GM06990 (cell line): ENCODE data around the gene PRKCE.

Experiments
- DNase-seq: peaks from one replicate; pipeline ENCODE4 v3.0.0-alpha.2; 2011; ENCODE audit not compliant: insufficient read length; ENCODE audit errors: extremely low read depth
- H3K27me3 ChIP-seq: replicated peaks from 2 replicates; pipeline ENCODE4 v1.6.0; 2011; ENCODE audit warnings: low read length; ENCODE audit not compliant: control insufficient read depth, insufficient read depth
- H3K36me3 ChIP-seq: 2 replicates; pipeline ENCODE4 v1.5.1; 2011; ENCODE audit warnings: low read length; ENCODE audit not compliant: control insufficient read depth, insufficient read depth
- H3K4me3 ChIP-seq: replicated peaks from 2 replicates; pipeline ENCODE4 v1.5.1; 2011; ENCODE audit warnings: low read depth, mild to moderate bottlenecking, control low read depth, low read length
- TF ChIP-seq, protein P1 (sequence below): IDR thresholded peaks from 2 replicates; pipeline ENCODE4 v1.5.1; 2011; ENCODE audit warnings: low read length, control low read depth, mild to moderate bottlenecking, inconsistent platforms; ENCODE audit not compliant: insufficient read depth, poor library complexity, severe bottlenecking

Gene PRKCE

DNA sequence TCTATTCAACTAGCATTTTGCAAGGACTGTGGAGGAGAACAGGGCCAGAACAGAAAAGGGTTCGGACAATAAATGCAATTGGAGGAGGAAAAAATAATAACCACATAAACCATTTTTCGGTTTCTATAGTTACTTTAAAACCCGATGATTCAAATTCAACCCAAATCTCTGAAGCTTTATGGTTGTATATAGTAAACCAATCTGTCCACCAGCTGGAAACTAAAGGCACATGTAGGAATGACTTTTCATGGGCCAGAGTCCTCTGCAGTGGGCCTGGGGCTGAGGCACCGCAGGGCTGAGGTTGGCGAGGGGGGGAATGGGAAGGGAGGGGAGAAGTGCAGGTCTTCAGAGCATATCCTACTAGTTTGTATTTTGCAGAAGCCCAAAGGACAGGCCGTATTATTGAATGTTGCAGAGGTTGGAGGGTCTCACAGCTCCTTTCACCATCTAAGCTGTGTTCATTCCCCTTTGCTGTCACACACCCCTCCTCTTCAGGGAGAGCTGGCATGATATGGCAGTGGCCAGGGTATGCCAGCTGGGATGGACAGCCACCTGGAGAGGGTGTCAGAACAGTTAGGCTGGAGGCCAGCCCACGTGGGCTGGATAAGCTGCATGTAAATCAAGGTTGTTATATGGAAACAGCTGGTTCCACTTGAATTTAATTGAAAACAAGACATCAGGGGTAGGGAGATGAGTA is 267.1 kb downstream of the PRKCE start:
- TF ChIP-seq, protein P1, sequence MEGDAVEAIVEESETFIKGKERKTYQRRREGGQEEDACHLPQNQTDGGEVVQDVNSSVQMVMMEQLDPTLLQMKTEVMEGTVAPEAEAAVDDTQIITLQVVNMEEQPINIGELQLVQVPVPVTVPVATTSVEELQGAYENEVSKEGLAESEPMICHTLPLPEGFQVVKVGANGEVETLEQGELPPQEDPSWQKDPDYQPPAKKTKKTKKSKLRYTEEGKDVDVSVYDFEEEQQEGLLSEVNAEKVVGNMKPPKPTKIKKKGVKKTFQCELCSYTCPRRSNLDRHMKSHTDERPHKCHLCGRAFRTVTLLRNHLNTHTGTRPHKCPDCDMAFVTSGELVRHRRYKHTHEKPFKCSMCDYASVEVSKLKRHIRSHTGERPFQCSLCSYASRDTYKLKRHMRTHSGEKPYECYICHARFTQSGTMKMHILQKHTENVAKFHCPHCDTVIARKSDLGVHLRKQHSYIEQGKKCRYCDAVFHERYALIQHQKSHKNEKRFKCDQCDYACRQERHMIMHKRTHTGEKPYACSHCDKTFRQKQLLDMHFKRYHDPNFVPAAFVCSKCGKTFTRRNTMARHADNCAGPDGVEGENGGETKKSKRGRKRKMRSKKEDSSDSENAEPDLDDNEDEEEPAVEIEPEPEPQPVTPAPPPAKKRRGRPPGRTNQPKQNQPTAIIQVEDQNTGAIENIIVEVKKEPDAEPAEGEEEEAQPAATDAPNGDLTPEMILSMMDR, result no peak
- Histone ChIP-seq H3K4me3 (no peak overlapping the region), H3K27me3 (no peaks in the 10 kb centered on the region), H3K36me3 (no peaks in the 10 kb centered on the region)
- DNase-seq, result no peak

DNA sequence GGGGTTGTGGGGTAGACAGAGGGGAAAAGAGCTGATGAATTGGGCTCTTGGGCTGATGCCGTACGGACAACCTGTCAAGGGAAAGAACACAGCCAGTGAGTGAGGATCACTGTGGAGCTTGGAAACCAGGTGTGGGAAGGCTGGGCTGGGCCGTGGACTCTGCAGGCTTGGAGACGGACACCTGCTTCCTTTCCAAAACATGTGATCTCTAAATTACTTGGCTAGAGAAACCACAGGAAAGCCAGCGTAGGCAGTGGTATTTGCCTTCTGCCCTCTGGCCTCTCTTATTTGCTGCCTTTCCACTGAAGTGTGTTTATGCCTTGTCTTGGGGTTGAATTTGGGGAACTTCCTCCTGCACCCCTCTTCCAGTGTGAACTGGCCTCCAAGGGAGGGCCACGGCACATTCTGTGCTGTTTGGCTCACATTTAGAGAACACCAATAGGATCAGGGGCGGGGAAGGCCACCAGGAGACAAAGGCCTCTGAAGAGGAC is 267.7 kb downstream of the PRKCE start:
- H3K27me3 ChIP-seq, result no peaks in the 10 kb centered on the region
- no peaks in the 10 kb centered on the region for H3K36me3 ChIP-seq
- H3K4me3 ChIP-seq, result no peak overlapping the region
- no peak for DNase-seq
- TF ChIP-seq, protein P1, result no peak

DNA sequence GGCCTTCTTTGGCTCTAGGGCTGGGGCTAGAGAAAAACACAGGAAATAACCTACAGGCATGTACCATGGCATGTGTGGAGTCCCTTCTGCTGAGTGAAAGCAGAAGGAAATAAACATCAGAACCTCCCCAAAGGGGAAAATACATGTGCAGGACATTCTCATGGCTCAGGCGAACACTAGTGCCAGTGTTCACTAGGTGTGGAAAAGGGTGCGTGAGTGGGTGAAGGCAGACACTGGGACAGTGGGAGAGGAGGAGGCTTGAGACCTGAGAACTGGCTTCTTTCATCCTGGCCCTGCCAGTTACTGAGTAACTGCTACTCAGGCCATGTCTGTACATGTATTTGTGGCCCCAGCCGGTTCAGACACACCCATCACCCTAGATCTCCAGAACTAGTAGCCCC is 268.2 kb downstream of the PRKCE start:
- no peak for DNase-seq
- H3K27me3 ChIP-seq, result no peaks in the 10 kb centered on the region
- TF ChIP-seq, protein P1, result no peak
- H3K36me3 ChIP-seq, result no peaks in the 10 kb centered on the region
- no peak overlapping the region for H3K4me3 ChIP-seq

DNA sequence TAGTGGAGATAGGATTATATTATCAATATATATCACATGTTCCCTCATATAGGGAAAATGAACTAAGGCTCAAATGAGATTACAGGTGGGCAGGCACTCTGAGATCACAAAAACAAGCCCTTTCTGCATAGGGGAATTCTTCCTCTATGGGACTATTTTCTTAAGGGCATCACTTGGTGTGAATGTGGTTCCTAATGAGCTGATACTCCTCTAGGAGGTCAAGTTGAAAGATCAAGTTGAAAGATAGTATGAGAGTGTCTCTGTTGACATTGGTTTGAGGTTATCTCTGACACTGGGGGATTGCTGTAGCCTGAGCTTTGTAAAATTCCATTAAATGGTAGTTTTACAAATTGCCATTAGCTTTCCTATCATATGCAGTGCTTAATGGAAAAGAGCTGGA is 270.4 kb downstream of the PRKCE start:
- TF ChIP-seq, protein P1, result no peak
- Histone ChIP-seq H3K27me3 (no peaks in the 10 kb centered on the region), H3K4me3 (no peak overlapping the region), H3K36me3 (no peaks in the 10 kb centered on the region)
- no peak for DNase-seq

DNA sequence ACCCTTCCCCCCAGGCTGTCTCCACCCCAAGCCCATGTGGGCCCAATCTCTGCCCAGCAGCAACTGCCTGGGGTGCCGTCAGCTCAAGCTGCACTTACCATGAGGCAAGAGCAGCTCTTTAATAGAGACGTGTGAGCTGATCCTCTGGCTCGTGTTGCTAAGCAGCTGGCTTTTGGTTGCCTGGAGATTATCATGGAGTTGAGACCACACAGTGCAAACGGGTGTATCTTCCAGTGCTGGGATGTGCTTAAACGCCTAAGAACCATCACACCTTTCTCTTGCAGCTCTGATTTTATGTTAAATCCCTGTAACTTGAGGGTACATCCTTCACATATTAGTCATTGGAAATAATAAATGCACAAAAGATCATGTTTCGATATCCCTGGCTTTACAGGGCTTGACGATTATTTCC is 271.1 kb downstream of the PRKCE start:
- DNase-seq, result no peak

More for the DNA sequence above, 271.1 kb downstream of the PRKCE start:
- TF ChIP-seq, protein P1, result no peak
- no peaks in the 10 kb centered on the region for H3K27me3 ChIP-seq
- H3K4me3 ChIP-seq, result no peak overlapping the region
- H3K36me3 ChIP-seq, result no peaks in the 10 kb centered on the region
